Middle frontal gyrus (tissue), 1 donor: ENCODE data around the gene PMF1.
"Not testable (repeated sequence)": the region's sequence is repeated elsewhere in the genome, so short reads cannot be mapped to it uniquely, and the experiment has no call there.

Experiments
- DNase-seq: peaks from one replicate; pipeline ENCODE4 v3.0.0-alpha.2; 2015; ENCODE audit warnings: low spot score; ENCODE audit errors: extremely low spot score

The PMF1 gene

GRCh38 chr1:156196445-156196844, 16.4 kb upstream of the PMF1 start:
- DNase-seq, result no peak

GRCh38 chr1:156198831-156199349, 13.9 kb upstream of the PMF1 start:
- DNase-seq, result no peak

- DNase-seq, result no peak
Observed at GRCh38 chr1:156200044-156200443, 12.8 kb upstream of the PMF1 start.

- DNase-seq, result no peak
Observed at GRCh38 chr1:156203331-156203730, 9.5 kb upstream of the PMF1 start.

GRCh38 chr1:156204686-156205085, 8.1 kb upstream of the PMF1 start:
- no peak for DNase-seq

GRCh38 chr1:156211243-156211642, 1.6 kb upstream of the PMF1 start:
- no peak for DNase-seq

GRCh38 chr1:156212130-156212529, 677 bp upstream of the PMF1 start:
- DNase-seq, result no peak

- no peak for DNase-seq
Observed at GRCh38 chr1:156213644-156213966, 798 bp downstream of the PMF1 start.

- no peak for DNase-seq
Observed at GRCh38 chr1:156214024-156214748, 1.4 kb downstream of the PMF1 start.

- not testable (repeated sequence) for DNase-seq
Observed at GRCh38 chr1:156216361-156217086, 3.7 kb downstream of the PMF1 start.

GRCh38 chr1:156217871-156218270, 5.1 kb downstream of the PMF1 start:
- no peak for DNase-seq

- no peak for DNase-seq
Observed at GRCh38 chr1:156220226-156220625, 7.4 kb downstream of the PMF1 start.

GRCh38 chr1:156221986-156222692, 9.3 kb downstream of the PMF1 start:
- no peak for DNase-seq

GRCh38 chr1:156225677-156226014, 12.8 kb downstream of the PMF1 start:
- DNase-seq, result no peak

GRCh38 chr1:156226116-156226538, 13.3 kb downstream of the PMF1 start:
- DNase-seq, result no peak

- DNase-seq, result no peak
Observed at GRCh38 chr1:156226782-156227181, 14.0 kb downstream of the PMF1 start.

- no peak for DNase-seq
Observed at GRCh38 chr1:156228501-156228900, 15.7 kb downstream of the PMF1 start.

- no peak for DNase-seq
Observed at GRCh38 chr1:156229809-156230472, 17.1 kb downstream of the PMF1 start.

- DNase-seq, result no peak
Observed at GRCh38 chr1:156230473-156230837, 17.6 kb downstream of the PMF1 start.

GRCh38 chr1:156232201-156232894, 19.5 kb downstream of the PMF1 start:
- DNase-seq, result no peak

- DNase-seq, result no peak
Observed at GRCh38 chr1:156233426-156234127, 20.8 kb downstream of the PMF1 start.
